H9 (cell line): ENCODE results near the gene CCDC92. TPM values are rescaled to one million over a fixed set of nuclear protein-coding genes. Genes with fewer than 3 reads are reported as not detected.

Source experiments
- DNase-seq: peaks from one replicate; pipeline ENCODE4 v3.0.0-alpha.2; 2017
- H2AFZ ChIP-seq: one replicate; pipeline ENCODE4 v1.6.1; 2013; ENCODE audit warnings: mild to moderate bottlenecking, low read length, control low read depth, moderate library complexity
- H2AK5ac ChIP-seq: 2 replicates; pipeline ENCODE4 v1.6.1; 2013; ENCODE audit warnings: low read length, control low read depth, mixed read lengths; ENCODE audit not compliant: insufficient read length
- H2BK120ac ChIP-seq: one replicate; pipeline ENCODE4 v1.6.1; 2013; ENCODE audit warnings: low read depth, mild to moderate bottlenecking, low read length, control low read depth, inconsistent platforms; ENCODE audit not compliant: poor library complexity, severe bottlenecking
- H2BK12ac ChIP-seq: 2 replicates; pipeline ENCODE4 v1.6.1; 2013; ENCODE audit warnings: low read length, control low read depth, mixed read lengths, low read depth; ENCODE audit not compliant: insufficient read length
- H2BK15ac ChIP-seq: 2 replicates; pipeline ENCODE4 v1.6.1; 2013; ENCODE audit warnings: low read depth, low read length, control low read depth
- H2BK20ac ChIP-seq: one replicate; pipeline ENCODE4 v1.6.1; 2013; ENCODE audit warnings: low read depth, mild to moderate bottlenecking, low read length, control low read depth, inconsistent platforms; ENCODE audit not compliant: poor library complexity, severe bottlenecking
- H2BK5ac ChIP-seq: 2 replicates; pipeline ENCODE4 v1.6.1; 2013; ENCODE audit warnings: low read length, control low read depth, mixed read lengths; ENCODE audit not compliant: insufficient read length
- H3K14ac ChIP-seq: 2 replicates; pipeline ENCODE4 v1.6.1; 2013; ENCODE audit warnings: low read length, control low read depth; ENCODE audit not compliant: insufficient read depth
- H3K18ac ChIP-seq: 2 replicates; pipeline ENCODE4 v1.6.1; 2013; ENCODE audit warnings: low read depth, mild to moderate bottlenecking, mixed read lengths, low read length, control low read depth; ENCODE audit not compliant: insufficient read length
- H3K23ac ChIP-seq: 2 replicates; pipeline ENCODE4 v1.6.1; 2013; ENCODE audit warnings: low read length, control low read depth, mixed read lengths, low read depth; ENCODE audit not compliant: insufficient read length
- H3K23me2 ChIP-seq: 2 replicates; pipeline ENCODE4 v1.6.1; 2013; ENCODE audit warnings: low read depth, mild to moderate bottlenecking, mixed read lengths, low read length, control low read depth; ENCODE audit not compliant: insufficient read length, poor library complexity, severe bottlenecking
- H3K27ac ChIP-seq: 2 replicates; pipeline ENCODE4 v1.5.1; 2013; ENCODE audit warnings: low read length, control low read depth, mixed read lengths, low read depth; ENCODE audit not compliant: insufficient read length
- H3K27me3 ChIP-seq: 2 replicates; pipeline ENCODE4 v1.6.1; 2013; ENCODE audit warnings: low read length, control low read depth, inconsistent platforms; ENCODE audit not compliant: insufficient read depth
- H3K4ac ChIP-seq: 2 replicates; pipeline ENCODE4 v1.6.1; 2013; ENCODE audit warnings: low read depth, mild to moderate bottlenecking, control low read depth, inconsistent platforms, low read length, moderate library complexity
- H3K4me1 ChIP-seq: 2 replicates; pipeline ENCODE4 v1.6.1; 2013; ENCODE audit warnings: low read length, control low read depth, inconsistent platforms; ENCODE audit not compliant: insufficient read depth
- H3K4me2 ChIP-seq: 2 replicates; pipeline ENCODE4 v1.6.1; 2013; ENCODE audit warnings: low read length, control low read depth, mixed read lengths; ENCODE audit not compliant: insufficient read length, insufficient read depth
- H3K56ac ChIP-seq: 2 replicates; pipeline ENCODE4 v1.6.1; 2013; ENCODE audit warnings: low read depth, mild to moderate bottlenecking, mixed read lengths, low read length, control low read depth; ENCODE audit not compliant: insufficient read length
- H3K79me1 ChIP-seq: 2 replicates; pipeline ENCODE4 v1.6.1; 2013; ENCODE audit warnings: low read depth, mild to moderate bottlenecking, moderate library complexity, low read length, control low read depth, inconsistent platforms; ENCODE audit not compliant: insufficient read depth, poor library complexity, severe bottlenecking
- H3K79me2 ChIP-seq: 2 replicates; pipeline ENCODE4 v1.6.1; 2013; ENCODE audit warnings: low read length, control low read depth, inconsistent platforms; ENCODE audit not compliant: insufficient read depth
- H3K9ac ChIP-seq: 2 replicates; pipeline ENCODE4 v1.6.1; 2013; ENCODE audit warnings: low read length, control low read depth, mixed read lengths; ENCODE audit not compliant: insufficient read length; ENCODE audit errors: extremely low read depth
- H3K9me3 ChIP-seq: one replicate; pipeline ENCODE4 v1.6.1; 2013; ENCODE audit warnings: low read depth, low read length, inconsistent platforms; ENCODE audit not compliant: control insufficient read depth
- H3T11ph ChIP-seq: one replicate; pipeline ENCODE4 v1.6.1; 2013; ENCODE audit warnings: mild to moderate bottlenecking, low read length, control low read depth, inconsistent platforms
- H4K20me1 ChIP-seq: one replicate; pipeline ENCODE4 v1.6.1; 2013; ENCODE audit not compliant: control insufficient read depth, insufficient read length, insufficient read depth
- H4K5ac ChIP-seq: 2 replicates; pipeline ENCODE4 v1.6.1; 2013; ENCODE audit warnings: low read depth, mild to moderate bottlenecking, mixed read lengths, low read length, control low read depth; ENCODE audit not compliant: insufficient read length
- H4K8ac ChIP-seq: replicated peaks from 2 replicates; pipeline ENCODE4 v1.6.1; 2013; ENCODE audit warnings: low read length, control low read depth, mixed read lengths, low read depth; ENCODE audit not compliant: insufficient read length
- H4K91ac ChIP-seq: 2 replicates; pipeline ENCODE4 v1.6.1; 2013; ENCODE audit warnings: low read depth, mild to moderate bottlenecking, moderate library complexity, mixed read lengths, low read length, control low read depth; ENCODE audit not compliant: insufficient read length
- H3K27ac Mint-ChIP-seq, 3 experiments: 2 replicates in 2 of 3; 3 replicates in 1 of 3; pipeline ENCODE4 v1.8.0; 2020 to 2021; ENCODE audit warnings: mixed read lengths in 3 of 3, mild to moderate bottlenecking in 1 of 3, moderate library complexity in 1 of 3
- H3K27me3 Mint-ChIP-seq: 2 replicates; pipeline ENCODE4 v1.8.0; 2021; ENCODE audit warnings: low read depth, mild to moderate bottlenecking, moderate library complexity, mixed read lengths
- H3K36me3 Mint-ChIP-seq, 3 experiments: 2 replicates in 2 of 3; 3 replicates in 1 of 3; pipeline ENCODE4 v1.8.0; 2020 to 2021; ENCODE audit warnings: low read depth in 3 of 3, mixed read lengths in 3 of 3; ENCODE audit not compliant: insufficient read depth in 1 of 3
- H3K4me1 Mint-ChIP-seq, 2 experiments: 2 replicates each; pipeline ENCODE4 v1.8.0; 2020; ENCODE audit warnings: mixed read lengths in 2 of 2
- H3K4me3 Mint-ChIP-seq, 2 experiments: 2 replicates in 1 of 2; 3 replicates in 1 of 2; pipeline ENCODE4 v1.8.0; 2020 to 2021; ENCODE audit warnings: mild to moderate bottlenecking in 2 of 2, mixed read lengths in 2 of 2, moderate library complexity in 1 of 2
- H3K9me3 Mint-ChIP-seq, 2 experiments: 2 replicates in 1 of 2; 3 replicates in 1 of 2; pipeline ENCODE4 v1.8.0; 2020; ENCODE audit warnings: mild to moderate bottlenecking in 2 of 2, mixed read lengths in 2 of 2, moderate library complexity in 1 of 2
- WGBS: extraction: QIAGEN DNeasy Blood & Tissue Kit; methylation state at CpG from one replicate; pipeline ENCODE4 v1.1.7; 2013; ENCODE audit warnings: missing lambda C conversion rate, low lambda C conversion rate, mixed read lengths; ENCODE audit not compliant: insufficient read length; ENCODE audit errors: extremely low coverage; 5-methylcytosine and 5-hydroxymethylcytosine counted together
- total RNA-seq: library from RNA; stranded (reverse); gene quantifications from 2 replicates; pipeline ENCODE4 v1.2.1, GENCODE V29; 2021
- TF ChIP-seq, protein P1 (sequence below): fragments of 200-600 bp; sonication (generic); conservative IDR thresholded peaks from 3 replicates; pipeline ENCODE4 v1.8.0; 2021; ENCODE audit warnings: antibody characterized with exemption, mild to moderate bottlenecking

CCDC92 gene
- total RNA-seq, 1 experiment from 2014 or later, result 1.3 TPM

DNA sequence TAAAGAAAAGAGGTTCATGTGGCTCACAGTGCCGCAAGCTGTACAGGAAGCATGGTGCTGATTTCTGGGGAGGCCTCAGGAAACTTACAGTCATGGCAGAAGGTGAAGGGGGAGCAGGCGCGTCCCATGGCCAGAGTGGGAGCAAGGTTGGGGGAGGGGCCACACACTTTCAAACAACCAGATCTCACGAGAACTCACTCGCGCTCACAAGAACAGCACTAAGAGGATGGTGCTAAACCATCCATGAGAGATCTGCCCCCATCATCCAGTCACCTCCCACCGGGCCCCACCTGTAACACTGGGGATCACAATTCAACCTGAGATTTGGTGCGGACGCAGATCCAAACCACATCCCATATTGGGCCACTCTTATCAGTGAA lies 80.5 kb downstream of the CCDC92 start:
- Mint-ChIP-seq H3K9me3 (no peaks in the 10 kb centered on the region), H3K27me3 (peaks cover 77% of the 10 kb centered on the region), H3K4me1 (peaks cover 17 to 18% of the 10 kb centered on the region in 2 experiments), H3K27ac (no peak overlapping the region), H3K4me3 (no peak overlapping the region), H3K36me3 (no peaks in the 10 kb centered on the region)
- Histone ChIP-seq H4K8ac (no peak overlapping the region), H2BK15ac (no peak overlapping the region), H3K18ac (no peak overlapping the region), H3K4me2 (no peak overlapping the region), H2AFZ (no peak overlapping the region), H3K9me3 (no peaks in the 10 kb centered on the region), H2BK5ac (no peak overlapping the region), H3T11ph (no peak overlapping the region), H2BK120ac (no peak overlapping the region), H3K9ac (no peak overlapping the region), H2BK20ac (no peak overlapping the region), H4K91ac (no peak overlapping the region), H2AK5ac (no peak overlapping the region), H3K4me1 (no peaks in the 10 kb centered on the region), H3K79me1 (no peaks in the 10 kb centered on the region), H3K23me2 (no peaks in the 10 kb centered on the region), H3K27ac (no peak overlapping the region), H3K23ac (no peak overlapping the region), H3K14ac (no peak overlapping the region), H3K79me2 (no peaks in the 10 kb centered on the region), H3K4ac (no peak overlapping the region), H3K27me3 (no peaks in the 10 kb centered on the region), H3K56ac (no peak overlapping the region), H4K20me1 (no peaks in the 10 kb centered on the region), H2BK12ac (no peak overlapping the region), H4K5ac (no peak overlapping the region)
- WGBS, result no CpG with 5 or more reads among the region's 9 CpGs
- DNase-seq, result no peak
- TF ChIP-seq, protein P1, sequence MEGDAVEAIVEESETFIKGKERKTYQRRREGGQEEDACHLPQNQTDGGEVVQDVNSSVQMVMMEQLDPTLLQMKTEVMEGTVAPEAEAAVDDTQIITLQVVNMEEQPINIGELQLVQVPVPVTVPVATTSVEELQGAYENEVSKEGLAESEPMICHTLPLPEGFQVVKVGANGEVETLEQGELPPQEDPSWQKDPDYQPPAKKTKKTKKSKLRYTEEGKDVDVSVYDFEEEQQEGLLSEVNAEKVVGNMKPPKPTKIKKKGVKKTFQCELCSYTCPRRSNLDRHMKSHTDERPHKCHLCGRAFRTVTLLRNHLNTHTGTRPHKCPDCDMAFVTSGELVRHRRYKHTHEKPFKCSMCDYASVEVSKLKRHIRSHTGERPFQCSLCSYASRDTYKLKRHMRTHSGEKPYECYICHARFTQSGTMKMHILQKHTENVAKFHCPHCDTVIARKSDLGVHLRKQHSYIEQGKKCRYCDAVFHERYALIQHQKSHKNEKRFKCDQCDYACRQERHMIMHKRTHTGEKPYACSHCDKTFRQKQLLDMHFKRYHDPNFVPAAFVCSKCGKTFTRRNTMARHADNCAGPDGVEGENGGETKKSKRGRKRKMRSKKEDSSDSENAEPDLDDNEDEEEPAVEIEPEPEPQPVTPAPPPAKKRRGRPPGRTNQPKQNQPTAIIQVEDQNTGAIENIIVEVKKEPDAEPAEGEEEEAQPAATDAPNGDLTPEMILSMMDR, result no peak
